ENCODE data around the gene SNX17.
"Not testable (repeated sequence)": the region's sequence is repeated elsewhere in the genome, so short reads cannot be mapped to it uniquely, and the experiment has no call there.

SNX17 gene

DNA sequence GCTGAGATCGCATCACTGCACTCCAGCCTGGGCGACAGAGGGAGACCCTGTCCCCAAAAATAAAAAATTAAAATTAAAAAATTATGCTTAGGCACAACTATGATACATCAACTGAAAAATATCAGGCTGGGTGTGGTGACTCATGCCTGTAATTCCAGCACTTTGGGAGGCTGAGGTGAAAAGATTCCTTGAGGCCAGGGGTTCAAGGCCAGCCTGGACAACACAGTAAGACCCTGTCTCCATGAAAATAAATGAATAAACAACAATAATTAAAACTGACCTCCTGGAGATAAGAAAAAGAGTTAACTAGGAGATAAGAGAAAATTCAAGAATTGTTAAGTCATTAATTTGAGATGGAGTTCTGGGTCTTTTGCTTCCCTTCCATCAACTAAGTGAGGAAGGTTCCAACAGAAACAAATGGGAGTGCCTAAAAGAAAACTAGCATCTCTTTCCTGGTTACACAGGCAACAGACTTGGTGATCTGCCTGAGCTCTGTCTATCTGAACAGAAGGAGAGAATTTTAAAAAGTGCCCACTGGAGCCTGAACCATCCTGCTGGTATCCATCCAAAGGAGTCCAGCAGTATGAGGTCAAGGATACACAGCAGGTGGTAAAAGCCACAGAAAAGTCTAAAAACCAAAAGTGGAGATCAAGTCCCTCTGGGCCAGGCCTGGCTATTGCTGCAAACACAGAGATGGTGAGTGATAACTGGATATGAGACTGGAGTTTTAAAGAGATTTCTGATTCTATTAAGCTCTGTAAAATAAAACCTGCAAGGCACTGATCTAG lies 30.1 kb downstream of the SNX17 start:
- DNase-seq, result no peak

- DNase-seq, result no peak
Measured at GRCh38 chr2:27407798-27408491, 37.5 kb downstream of the SNX17 start.

DNA sequence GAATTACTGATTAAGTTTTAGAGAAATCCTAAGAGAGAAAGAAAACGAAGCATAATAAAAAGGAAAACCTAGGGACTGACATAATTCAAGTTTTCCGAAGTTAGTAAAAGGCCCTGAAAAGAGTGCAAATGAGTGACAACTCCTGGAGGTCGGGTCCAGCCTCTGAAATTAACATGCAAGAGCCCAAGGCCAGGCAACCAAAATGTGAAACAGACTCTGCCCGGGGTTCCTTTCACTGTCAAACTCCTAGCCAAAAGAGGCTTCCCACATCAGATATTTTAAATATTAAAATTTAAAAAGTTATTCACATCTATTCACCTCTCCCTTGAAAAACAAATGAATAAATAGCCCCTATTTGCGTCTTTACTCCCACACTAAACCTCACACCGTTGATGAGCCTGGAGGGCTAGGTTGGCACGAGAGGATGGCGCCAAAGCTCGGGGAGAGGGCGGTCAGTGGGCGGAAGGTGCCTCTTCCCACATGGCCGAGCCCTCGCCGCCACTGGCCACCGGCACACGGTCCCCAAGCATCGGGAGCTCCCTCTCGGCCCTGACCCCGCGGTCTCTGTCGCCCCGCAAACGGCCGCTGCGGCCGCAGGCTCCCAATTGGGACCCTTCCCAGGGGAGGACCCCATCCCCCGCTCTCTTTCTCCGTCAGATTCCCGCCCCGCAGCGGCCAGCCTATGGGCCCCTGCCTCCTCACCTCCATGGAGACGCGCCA lies 38.3 kb downstream of the SNX17 start:
- DNase-seq, result no peak

GRCh38 chr2:27409321-27410073 lies 39.1 kb downstream of the SNX17 start, which contains the start of gene PPM1G:
Gene PPM1G (minus strand): TSS chr2:27409591. CDS start chr2:27409422, 169 bp downstream.
- peak; percentile 97 for DNase-seq

DNA sequence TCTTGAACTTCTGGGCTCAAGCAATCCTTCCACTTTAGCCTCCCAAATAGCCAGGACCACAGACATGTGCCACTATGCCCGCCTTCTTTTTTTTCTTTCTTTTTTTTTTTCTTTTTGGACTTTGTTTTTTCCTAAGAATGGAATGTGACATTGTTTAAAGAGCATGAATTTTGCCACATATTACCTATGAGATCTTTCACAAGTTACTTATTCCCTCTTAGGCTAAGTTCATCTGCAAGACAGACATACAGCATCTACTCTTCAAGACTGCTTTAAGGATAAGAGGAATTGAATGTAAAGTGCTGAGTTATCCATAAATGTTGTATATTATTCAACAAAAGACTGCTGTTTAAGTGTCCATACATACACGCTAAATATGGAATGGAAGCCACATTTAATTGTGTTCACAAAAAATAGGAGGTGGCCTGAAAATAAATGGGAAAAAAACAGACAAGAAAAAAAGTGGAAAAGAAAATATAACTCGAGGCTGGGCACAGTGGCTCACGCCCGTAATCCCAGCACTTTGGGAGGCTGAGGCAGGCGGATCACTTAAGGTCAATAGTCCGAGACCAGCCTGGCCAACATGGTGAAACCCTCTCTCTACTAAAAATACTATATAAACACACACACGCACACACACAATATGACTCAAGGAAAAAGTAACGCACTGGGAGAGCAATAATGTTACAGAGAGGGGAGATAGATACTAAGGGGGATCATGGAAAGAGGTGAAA lies 42.2 kb downstream of the SNX17 start:
- no peak for DNase-seq

DNA sequence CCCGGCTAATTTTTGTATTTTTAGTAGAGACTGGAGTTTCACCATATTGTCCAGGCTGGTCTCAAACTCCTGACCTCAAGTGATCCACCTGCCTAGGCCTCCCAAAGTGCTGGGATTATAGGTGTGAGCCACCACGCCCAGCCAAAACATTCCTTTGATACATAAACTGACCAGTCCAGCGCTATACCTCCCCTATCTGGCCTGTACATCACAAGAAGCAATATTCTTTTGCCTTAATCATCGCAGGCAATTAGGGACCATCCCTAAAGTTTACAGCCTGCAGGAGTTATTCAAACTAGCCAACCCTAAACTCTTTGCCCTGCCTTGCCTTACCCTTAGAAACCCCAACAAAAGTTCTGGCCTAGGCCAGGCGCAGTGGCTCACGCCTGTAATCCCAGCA lies 45.7 kb downstream of the SNX17 start:
- no peak for DNase-seq

DNA sequence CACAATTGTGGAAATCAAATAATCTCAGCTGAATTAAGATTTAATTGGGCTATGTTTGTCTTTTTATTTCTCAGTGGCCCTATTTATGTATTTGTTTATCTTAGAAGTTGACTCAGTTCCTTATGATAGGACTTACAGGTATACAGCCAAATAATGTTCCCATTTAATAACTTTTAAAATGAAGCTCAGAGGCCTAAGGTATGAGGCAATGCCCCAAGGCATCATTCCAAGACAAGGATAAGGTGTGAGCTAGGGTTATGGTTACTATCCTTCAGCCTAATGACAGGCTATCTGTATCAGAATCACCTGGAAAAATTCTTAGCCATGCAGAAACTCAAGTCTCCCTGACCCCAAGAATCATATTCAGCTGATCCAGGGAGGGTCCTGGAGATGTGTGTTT lies 50.6 kb downstream of the SNX17 start:
- no peak for DNase-seq

GRCh38 chr2:27421660-27422250 lies 51.3 kb downstream of the SNX17 start:
- no peak for DNase-seq

- no peak for DNase-seq
Measured at GRCh38 chr2:27422958-27423357, 52.5 kb downstream of the SNX17 start.

DNA sequence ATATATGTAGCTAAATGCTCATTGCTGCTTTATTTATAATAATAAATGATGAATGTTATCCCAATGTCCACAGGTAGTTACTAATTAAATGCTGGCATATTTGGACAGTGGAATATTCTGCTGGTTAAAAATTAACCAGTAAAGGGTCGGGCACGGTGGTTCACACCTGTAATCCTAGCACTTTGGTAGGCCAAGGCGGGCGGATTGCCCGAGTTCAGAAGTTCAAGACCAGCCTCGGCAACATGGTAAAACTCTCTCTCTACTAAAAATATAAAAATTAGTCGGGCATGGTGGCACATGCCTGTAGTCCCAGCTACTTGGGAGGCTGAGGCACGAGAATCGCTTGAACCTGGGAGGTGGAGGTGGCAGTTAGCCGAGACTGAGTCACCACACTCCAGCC lies 54.6 kb downstream of the SNX17 start:
- DNase-seq, result not testable (repeated sequence)
